Measurements from ENCODE around the gene SAMD8. TPM values are rescaled to one million over a fixed set of nuclear protein-coding genes. Genes with fewer than 3 reads are reported as not detected.

The SAMD8 gene
- total RNA-seq, 1 donor from 2014 or later = 35.4 TPM

DNA sequence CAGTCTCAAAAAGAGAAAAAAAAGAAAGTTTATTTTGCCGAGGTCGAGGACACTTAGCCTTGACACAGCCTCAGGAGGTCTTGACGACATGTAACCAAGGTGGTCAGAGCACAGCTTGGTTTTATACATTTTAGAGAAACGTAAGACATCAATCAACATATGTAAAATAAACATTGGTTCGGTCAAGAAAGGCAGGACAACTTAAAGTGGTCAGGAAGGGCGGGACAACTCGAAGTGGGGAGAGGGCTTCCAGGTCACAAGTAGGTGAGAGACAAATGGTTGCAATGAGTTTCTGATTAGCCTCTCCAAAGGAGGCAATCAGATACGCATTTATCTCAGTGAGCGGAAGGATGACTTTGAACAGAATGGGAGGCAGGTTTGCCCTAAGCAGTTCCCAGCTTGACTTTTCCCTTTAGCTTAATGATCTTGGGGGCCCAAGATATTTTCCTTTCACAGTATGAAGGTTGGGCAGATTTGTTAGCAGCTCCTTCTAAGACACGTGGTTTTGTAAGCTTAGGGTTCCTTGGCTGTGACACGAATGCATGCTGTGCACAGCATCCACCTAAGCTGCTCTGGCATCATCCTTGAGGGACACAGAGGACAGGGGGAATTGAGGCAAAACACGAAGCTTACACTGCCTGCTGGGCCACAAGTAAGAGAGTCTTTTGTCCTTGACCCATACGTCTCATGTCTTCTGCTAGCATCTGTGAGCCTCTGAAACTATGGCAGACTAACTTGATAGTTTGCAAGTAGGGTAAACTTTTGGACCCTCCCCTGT lies 95.8 kb downstream of the SAMD8 start:
- Histone ChIP-seq H3K4me2 (ENCODE audit: low read length) (no peak overlapping the region), H3K9ac (ENCODE audit: low read length) (no peak overlapping the region), H3K4me3 (ENCODE audit: insufficient read depth, low read depth, low read length) (no peak overlapping the region), H3K36me3 (ENCODE audit: insufficient read depth, low read length) (peaks cover under 1% of the 10 kb centered on the region), H3K4me1 (ENCODE audit: insufficient read depth, low read length) (peaks cover 25% of the 10 kb centered on the region), H3K27me3 (ENCODE audit: insufficient read depth, low read length) (no peaks in the 10 kb centered on the region), H2AFZ (ENCODE audit: low read depth, low read length) (no peak overlapping the region), H3K27ac (ENCODE audit: low read depth, low read length) (no peak overlapping the region), H3K79me2 (ENCODE audit: insufficient read depth, low read length) (peaks cover 19% of the 10 kb centered on the region), H4K20me1 (ENCODE audit: insufficient read depth, low read length) (peaks cover 8% of the 10 kb centered on the region), H3K9me3 (ENCODE audit: insufficient read depth, low read depth, low read length) (no peaks in the 10 kb centered on the region)
- TF ChIP-seq EZH2 (IDR thresholded peaks at IDR 0.05; ENCODE audit: insufficient read depth, low read length) = no peak
- TF ChIP-seq, protein P1, sequence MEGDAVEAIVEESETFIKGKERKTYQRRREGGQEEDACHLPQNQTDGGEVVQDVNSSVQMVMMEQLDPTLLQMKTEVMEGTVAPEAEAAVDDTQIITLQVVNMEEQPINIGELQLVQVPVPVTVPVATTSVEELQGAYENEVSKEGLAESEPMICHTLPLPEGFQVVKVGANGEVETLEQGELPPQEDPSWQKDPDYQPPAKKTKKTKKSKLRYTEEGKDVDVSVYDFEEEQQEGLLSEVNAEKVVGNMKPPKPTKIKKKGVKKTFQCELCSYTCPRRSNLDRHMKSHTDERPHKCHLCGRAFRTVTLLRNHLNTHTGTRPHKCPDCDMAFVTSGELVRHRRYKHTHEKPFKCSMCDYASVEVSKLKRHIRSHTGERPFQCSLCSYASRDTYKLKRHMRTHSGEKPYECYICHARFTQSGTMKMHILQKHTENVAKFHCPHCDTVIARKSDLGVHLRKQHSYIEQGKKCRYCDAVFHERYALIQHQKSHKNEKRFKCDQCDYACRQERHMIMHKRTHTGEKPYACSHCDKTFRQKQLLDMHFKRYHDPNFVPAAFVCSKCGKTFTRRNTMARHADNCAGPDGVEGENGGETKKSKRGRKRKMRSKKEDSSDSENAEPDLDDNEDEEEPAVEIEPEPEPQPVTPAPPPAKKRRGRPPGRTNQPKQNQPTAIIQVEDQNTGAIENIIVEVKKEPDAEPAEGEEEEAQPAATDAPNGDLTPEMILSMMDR (IDR thresholded peaks at IDR 0.05; ENCODE audit: insufficient read depth, low read depth, low read length) = no peak
- H3K36me3 Mint-ChIP-seq (ENCODE audit: low read depth, unreplicated experiment) = peaks cover 14% of the 10 kb centered on the region
- H3K27me3 Mint-ChIP-seq (ENCODE audit: low read depth, unreplicated experiment) = no peaks in the 10 kb centered on the region
- DNase-seq (ENCODE audit: low read depth) = no peak
- H3K27ac Mint-ChIP-seq (ENCODE audit: unreplicated experiment) = peak overlapping the region; percentile 23
- peaks cover 21% of the 10 kb centered on the region for H3K4me1 Mint-ChIP-seq (ENCODE audit: low read depth, unreplicated experiment)
- no peak overlapping the region for H3K4me3 Mint-ChIP-seq (ENCODE audit: unreplicated experiment)
- FAIRE-seq = no peak
- H3K9me3 Mint-ChIP-seq (ENCODE audit: unreplicated experiment) = no peaks in the 10 kb centered on the region

DNA sequence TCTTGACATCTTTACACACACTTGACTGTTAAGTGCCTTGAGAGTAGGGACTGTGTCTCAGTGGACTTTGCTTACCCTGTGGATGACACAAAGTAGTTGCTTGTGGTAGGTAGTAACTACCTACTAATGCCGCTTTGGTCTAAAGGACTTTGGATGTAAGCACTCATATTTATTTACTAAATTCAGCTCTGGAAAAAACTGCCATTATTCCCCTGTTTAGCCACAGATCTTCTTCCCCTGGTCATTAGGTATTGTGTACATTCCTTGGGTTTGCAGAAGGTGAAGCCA lies 96.3 kb downstream of the SAMD8 start:
- Histone ChIP-seq H2AFZ (ENCODE audit: low read depth, low read length) (no peak overlapping the region), H4K20me1 (ENCODE audit: insufficient read depth, low read length) (peaks cover 13% of the 10 kb centered on the region), H3K4me1 (ENCODE audit: insufficient read depth, low read length) (peaks cover 24% of the 10 kb centered on the region), H3K9me3 (ENCODE audit: insufficient read depth, low read depth, low read length) (no peaks in the 10 kb centered on the region), H3K79me2 (ENCODE audit: insufficient read depth, low read length) (peaks cover 24% of the 10 kb centered on the region), H3K27ac (ENCODE audit: low read depth, low read length) (no peak overlapping the region), H3K4me3 (ENCODE audit: insufficient read depth, low read depth, low read length) (no peak overlapping the region), H3K4me2 (ENCODE audit: low read length) (peak overlapping the region; percentile 17), H3K9ac (ENCODE audit: low read length) (no peak overlapping the region), H3K36me3 (ENCODE audit: insufficient read depth, low read length) (peaks cover 6% of the 10 kb centered on the region), H3K27me3 (ENCODE audit: insufficient read depth, low read length) (no peaks in the 10 kb centered on the region)
- Mint-ChIP-seq H3K4me3 (ENCODE audit: unreplicated experiment) (no peak overlapping the region), H3K9me3 (ENCODE audit: unreplicated experiment) (no peaks in the 10 kb centered on the region), H3K27ac (ENCODE audit: unreplicated experiment) (peak overlapping the region; percentile 81), H3K4me1 (ENCODE audit: low read depth, unreplicated experiment) (peaks cover 17% of the 10 kb centered on the region), H3K27me3 (ENCODE audit: low read depth, unreplicated experiment) (no peaks in the 10 kb centered on the region), H3K36me3 (ENCODE audit: low read depth, unreplicated experiment) (peaks cover 16% of the 10 kb centered on the region)
- DNase-seq (ENCODE audit: low read depth) (no peak), FAIRE-seq (no peak)
- TF ChIP-seq EZH2 (IDR thresholded peaks at IDR 0.05; ENCODE audit: insufficient read depth, low read length) = no peak
- TF ChIP-seq, protein P1 (IDR thresholded peaks at IDR 0.05; ENCODE audit: insufficient read depth, low read depth, low read length) = no peak

DNA sequence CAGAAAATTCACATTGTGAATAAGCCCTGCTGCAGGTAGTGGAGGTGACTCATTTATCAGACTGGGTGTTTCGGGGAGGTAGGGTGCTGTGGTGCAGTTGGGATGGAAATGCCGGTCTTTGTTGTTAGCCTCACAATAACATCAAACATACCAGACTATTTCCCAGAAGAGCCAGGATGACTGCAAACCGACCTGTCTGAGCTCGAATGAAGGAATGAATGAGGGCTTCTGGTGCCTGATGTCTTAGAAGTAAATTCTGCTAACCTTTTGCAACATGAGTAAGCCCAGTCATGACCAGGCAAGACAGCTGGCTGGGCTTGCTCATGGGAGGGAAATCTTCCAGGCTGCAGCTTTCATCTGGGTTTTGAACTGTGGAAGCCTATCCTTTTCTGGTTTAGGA lies 96.7 kb downstream of the SAMD8 start:
- peaks cover 17% of the 10 kb centered on the region for H4K20me1 ChIP-seq (ENCODE audit: insufficient read depth, low read length)
- H3K4me3 Mint-ChIP-seq (ENCODE audit: unreplicated experiment) = peak overlapping the region; percentile 52
- H2AFZ ChIP-seq (ENCODE audit: low read depth, low read length) = no peak overlapping the region
- TF ChIP-seq EZH2 (IDR thresholded peaks at IDR 0.05; ENCODE audit: insufficient read depth, low read length) = no peak
- TF ChIP-seq, protein P1 (IDR thresholded peaks at IDR 0.05; ENCODE audit: insufficient read depth, low read depth, low read length) = no peak
- H3K27me3 ChIP-seq (ENCODE audit: insufficient read depth, low read length) = no peaks in the 10 kb centered on the region
- peaks cover 20% of the 10 kb centered on the region for H3K4me1 ChIP-seq (ENCODE audit: insufficient read depth, low read length)
- peaks cover 14% of the 10 kb centered on the region for H3K4me1 Mint-ChIP-seq (ENCODE audit: low read depth, unreplicated experiment)
- no peak overlapping the region for H3K9ac ChIP-seq (ENCODE audit: low read length)
- peaks cover 16% of the 10 kb centered on the region for H3K36me3 Mint-ChIP-seq (ENCODE audit: low read depth, unreplicated experiment)
- no peaks in the 10 kb centered on the region for H3K9me3 ChIP-seq (ENCODE audit: insufficient read depth, low read depth, low read length)
- no peaks in the 10 kb centered on the region for H3K9me3 Mint-ChIP-seq (ENCODE audit: unreplicated experiment)
- no peak overlapping the region for H3K4me3 ChIP-seq (ENCODE audit: insufficient read depth, low read depth, low read length)
- H3K4me2 ChIP-seq (ENCODE audit: low read length) = peak overlapping the region; percentile 17
- peak overlapping the region; percentile 81 for H3K27ac Mint-ChIP-seq (ENCODE audit: unreplicated experiment)
- no peak overlapping the region for H3K27ac ChIP-seq (ENCODE audit: low read depth, low read length)
- FAIRE-seq (no peak), DNase-seq (ENCODE audit: low read depth) (peak; percentile 77)
- peaks cover 6% of the 10 kb centered on the region for H3K36me3 ChIP-seq (ENCODE audit: insufficient read depth, low read length)
- H3K27me3 Mint-ChIP-seq (ENCODE audit: low read depth, unreplicated experiment) = no peaks in the 10 kb centered on the region
- peaks cover 28% of the 10 kb centered on the region for H3K79me2 ChIP-seq (ENCODE audit: insufficient read depth, low read length)

Data from astrocyte (in vitro differentiated cells and primary cell).